Muscle of back (tissue), 10 donors: ENCODE results near the gene UNC5CL. TPM values are rescaled to one million over a fixed set of nuclear protein-coding genes. Genes with fewer than 3 reads are reported as not detected.

Experiments used
- polyA plus RNA-seq, 10 donors: library from polyadenylated mRNA; unstranded; fragments of 120-200 nt; gene quantifications; one replicate each; pipeline ENCODE4 v1.2.1, GENCODE V29; 2013; ENCODE audit not compliant: insufficient read length in 10 of 10

Gene UNC5CL
- polyA plus RNA-seq, 10 donors = 1.6 to 4.3 (median 2.9) TPM

Other genes with a start within 250 kb of the UNC5CL start
- 1 to 10 TPM in 1 of 10 donors, under 1 TPM in 9; 0.49 to 1.1 (median 0.66) TPM for gene TSPO2, start 3.2 kb upstream of the UNC5CL start, polyA plus RNA-seq
- gene APOBEC2, start 14.0 kb upstream of the UNC5CL start, polyA plus RNA-seq = 100 to 1,000 TPM; 324 to 690 (median 510) TPM
- 10 to 100 TPM; 14.3 to 20.6 (median 17.1) TPM for gene OARD1, start 33.1 kb upstream of the UNC5CL start, polyA plus RNA-seq
- gene NFYA, start 33.8 kb upstream of the UNC5CL start, polyA plus RNA-seq = 10 to 100 TPM; 20.0 to 33.6 (median 26.4) TPM
- under 1 TPM in 6 of 10 donors, not detected in 4; 0.21 to 0.37 (median 0.27) TPM for gene TREML1, start 115.1 kb upstream of the UNC5CL start, polyA plus RNA-seq
- gene TREM2, start 123.9 kb upstream of the UNC5CL start, polyA plus RNA-seq = 1 to 10 TPM in 2 of 10 donors, under 1 TPM in 8; 0.22 to 1.8 (median 0.57) TPM
- under 1 TPM in 9 of 10 donors, not detected in 1; 0.07 to 0.33 (median 0.15) TPM for gene TREML2, start 161.9 kb upstream of the UNC5CL start, polyA plus RNA-seq
- gene TREML4, start 189.1 kb upstream of the UNC5CL start, polyA plus RNA-seq = not detected
- 1 to 10 TPM in 1 of 10 donors, under 1 TPM in 7, not detected in 2; 0.17 to 1.5 (median 0.31) TPM for gene TREM1, start 247.5 kb upstream of the UNC5CL start, polyA plus RNA-seq